Left cardiac atrium (tissue), 4 donors: ENCODE data around the gene CYBRD1. TPM values are rescaled to one million over a fixed set of nuclear protein-coding genes. Genes with fewer than 3 reads are reported as not detected.
"Not testable (repeated sequence)": the region's sequence is repeated elsewhere in the genome, so short reads cannot be mapped to it uniquely, and the experiment has no call there.

Experiments
- ATAC-seq, 2 donors: fragments of 200-7000 bp; cut with Tn5 transposase; one replicate each; pipeline ENCODE4 v1.9.1; 2020; ENCODE audit warnings: mild to moderate bottlenecking in 2 of 2, moderate library complexity in 2 of 2
- DNase-seq: peaks from one replicate; pipeline ENCODE4 v3.0.0-alpha.2; 2020
- intact Hi-C, 2 donors: fragments of 100-400 bp; cut with DNase I; formaldehyde crosslinking; loops; one replicate each; pipeline versions ENCODE4 v1.14.1 to v1.15.1; 2022 to 2023
- long read RNA-seq: library from polyadenylated mRNA; unstranded; transcript quantifications from one replicate; pipeline ENCODE4 v2.0.0, GENCODE V29; 2021
- total RNA-seq, 2 donors: library from RNA; stranded (reverse); fragmentation: NEBNext Ultra II Directional; extraction: Animal tissue kit (Norgen Biotek cat#: 25700); gene quantifications; one replicate each; pipeline ENCODE4 v1.2.1, GENCODE V29; 2021
- donor health status: DM: no; HTN: yes; CAD: no.
- donor health status: DM: no; HTN: yes; CAD: no; lungs with severe emphysema.
- donor health status: DM: yes; HTN: yes; CAD: no.
- donor health status: Dilated cardiomyopathy.

The CYBRD1 gene, protein sequence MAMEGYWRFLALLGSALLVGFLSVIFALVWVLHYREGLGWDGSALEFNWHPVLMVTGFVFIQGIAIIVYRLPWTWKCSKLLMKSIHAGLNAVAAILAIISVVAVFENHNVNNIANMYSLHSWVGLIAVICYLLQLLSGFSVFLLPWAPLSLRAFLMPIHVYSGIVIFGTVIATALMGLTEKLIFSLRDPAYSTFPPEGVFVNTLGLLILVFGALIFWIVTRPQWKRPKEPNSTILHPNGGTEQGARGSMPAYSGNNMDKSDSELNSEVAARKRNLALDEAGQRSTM
- 100 to 1,000 TPM in 1 of 2 donors, 10 to 100 TPM in 1; 85.9 to 110 TPM for total RNA-seq
- long read RNA-seq, full-length matches to known transcripts, result 52 of 55 reads
- long read RNA-seq, partial matches to known transcripts, result 0 of 55 reads
- long read RNA-seq, other reads (novel, unspliced or antisense), result 3 of 55 reads

DNA sequence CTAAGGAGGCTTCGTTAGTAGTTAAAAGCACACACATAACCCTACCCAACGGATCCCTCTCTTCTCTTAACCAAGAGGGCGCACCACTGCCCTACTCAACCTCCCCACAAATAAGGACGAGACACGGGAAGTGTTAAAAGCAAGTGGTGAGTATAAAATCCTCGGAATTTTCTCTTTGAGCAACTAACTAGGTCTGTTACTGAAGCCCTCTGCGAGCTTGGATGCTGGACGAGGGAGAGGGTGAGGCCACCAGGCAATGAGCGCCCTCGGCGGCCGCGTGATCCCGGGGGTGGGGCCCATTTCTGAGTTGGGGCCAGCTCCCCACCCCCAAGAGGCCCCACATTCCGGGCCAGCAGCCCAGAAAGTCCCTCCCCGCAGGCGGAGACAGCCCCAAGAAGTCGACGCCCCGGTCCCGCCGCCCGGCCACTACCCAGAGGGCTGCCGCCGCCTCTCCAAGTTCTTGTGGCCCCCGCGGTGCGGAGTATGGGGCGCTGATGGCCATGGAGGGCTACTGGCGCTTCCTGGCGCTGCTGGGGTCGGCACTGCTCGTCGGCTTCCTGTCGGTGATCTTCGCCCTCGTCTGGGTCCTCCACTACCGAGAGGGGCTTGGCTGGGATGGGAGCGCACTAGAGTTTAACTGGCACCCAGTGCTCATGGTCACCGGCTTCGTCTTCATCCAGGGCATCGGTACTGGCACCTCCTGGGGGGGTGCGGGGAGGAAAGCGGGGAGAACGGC is at the start of gene CYBRD1:
Gene CYBRD1 (plus strand): TSS at position 423 of the 736 bp plus-strand sequence. CDS start 72 bp downstream, at position 495.
- intact Hi-C loops, result no loop called here
- DNase-seq (peak; percentile 90), ATAC-seq (peak; percentile 83 to 90)

DNA sequence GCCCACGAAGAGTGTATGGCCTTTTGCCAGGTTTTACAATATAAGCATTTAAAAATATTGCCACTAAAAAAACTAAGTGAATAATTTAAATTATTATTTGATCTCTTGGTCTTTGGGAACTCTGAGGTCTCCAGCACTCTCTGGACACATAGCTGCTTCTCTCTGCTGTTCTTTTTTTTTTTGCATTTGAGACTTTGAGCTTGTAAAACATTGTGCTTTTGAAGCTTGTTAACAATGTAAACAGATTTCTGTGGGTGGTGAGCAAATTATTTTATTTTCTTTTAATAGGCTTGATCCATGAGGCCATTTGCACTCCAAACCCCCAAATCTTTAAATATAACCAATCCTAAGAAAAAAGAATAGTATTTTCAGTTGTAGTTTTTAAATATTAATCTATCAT is 46.3 kb upstream of the CYBRD1 start:
- DNase-seq (no peak), ATAC-seq (no peak)
- intact Hi-C loops, result no loop called here

DNA sequence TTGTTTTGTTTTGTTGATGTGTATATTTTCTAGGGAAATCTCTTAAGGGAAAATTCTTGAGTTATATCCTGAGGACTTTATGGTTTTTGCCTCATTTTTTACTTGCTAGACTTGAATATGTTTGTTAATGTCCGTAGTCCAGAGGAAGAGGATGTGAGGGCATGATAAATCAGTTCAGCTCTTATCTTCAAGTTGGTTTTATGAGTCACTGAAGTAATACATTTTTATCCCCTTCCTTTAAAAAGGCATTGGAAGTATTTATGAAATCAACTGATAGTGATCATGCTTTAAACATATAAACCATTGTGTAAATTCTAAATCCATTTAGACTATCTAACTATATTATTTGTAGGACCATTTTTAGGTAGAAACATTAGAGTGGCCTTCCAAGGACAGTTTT is 43.9 kb upstream of the CYBRD1 start:
- intact Hi-C loops, result no loop called here
- DNase-seq (no peak), ATAC-seq (no peak)

DNA sequence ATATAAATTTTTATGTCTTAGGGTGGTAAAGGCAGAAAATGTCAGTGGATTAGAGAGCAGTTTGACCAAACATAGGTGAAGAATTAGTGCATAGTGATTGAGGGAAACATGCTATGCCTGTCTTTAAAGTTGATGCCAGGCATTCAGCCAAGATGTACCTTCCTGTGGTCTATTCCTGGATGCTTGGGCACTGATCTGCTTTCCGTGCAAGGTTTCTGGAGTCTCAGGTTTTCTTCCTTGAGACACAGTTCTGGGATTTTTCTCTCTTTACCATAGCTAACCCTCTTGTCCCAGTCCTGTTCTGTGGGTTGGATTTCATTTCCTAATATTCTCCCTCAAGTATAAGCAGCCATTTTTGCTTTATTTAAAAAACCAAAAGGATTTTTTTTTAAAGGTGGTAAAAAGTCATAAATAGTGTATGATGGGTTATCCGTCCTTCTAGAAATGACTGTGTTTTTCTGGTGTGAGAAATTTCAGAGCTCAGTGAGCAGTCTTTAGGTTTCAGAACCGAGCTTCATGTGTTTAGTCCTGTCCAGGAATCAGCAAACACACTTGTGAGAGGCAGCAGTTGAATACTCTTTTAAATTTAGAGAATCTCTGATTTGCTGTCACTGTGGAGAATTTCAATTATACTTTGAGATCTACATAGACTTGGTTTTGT is 43.0 kb upstream of the CYBRD1 start:
- ATAC-seq (no peak), DNase-seq (no peak)
- intact Hi-C loops, result no loop called here

DNA sequence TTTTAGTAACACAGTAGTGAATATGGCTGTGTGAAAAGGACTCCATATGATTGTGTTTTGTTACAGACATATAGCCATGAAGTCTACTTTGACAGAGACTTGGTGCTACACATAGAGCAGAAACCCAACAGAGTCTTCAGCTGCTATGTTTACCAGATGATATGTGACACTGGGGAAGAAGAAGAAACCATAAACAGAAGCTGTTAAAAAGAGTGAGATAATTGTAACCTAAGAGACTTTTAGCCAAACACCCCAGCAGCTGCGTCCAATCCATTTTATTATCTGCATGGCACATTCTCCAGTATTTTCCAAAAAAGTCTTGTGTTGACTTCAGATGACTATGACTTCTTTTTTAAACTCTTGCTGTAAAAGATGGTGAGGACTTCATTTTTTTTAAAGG is 41.4 kb upstream of the CYBRD1 start:
- no peak for ATAC-seq
- DNase-seq, result no peak
- intact Hi-C loops, result no loop called here

DNA sequence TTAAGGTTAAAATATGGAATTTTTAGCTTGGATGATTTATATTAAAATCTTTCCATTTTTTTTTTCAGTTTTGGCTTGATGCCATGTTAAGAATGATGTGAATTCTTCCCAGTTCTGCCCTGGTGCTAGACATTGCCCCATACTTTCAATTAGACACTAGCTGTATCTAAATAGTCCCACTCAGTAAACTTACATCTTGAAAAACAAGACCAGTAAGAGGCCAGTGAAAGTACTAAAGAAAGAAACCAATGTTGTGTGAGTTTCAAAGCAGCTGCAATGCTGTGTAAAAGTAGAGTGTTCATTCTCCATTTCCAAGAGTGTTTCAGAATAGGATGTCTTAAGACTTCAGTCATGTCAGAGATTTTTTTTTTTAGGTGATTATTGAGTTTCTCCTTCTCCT is 40.0 kb upstream of the CYBRD1 start:
- DNase-seq (no peak), ATAC-seq (no peak)
- intact Hi-C loops, result no loop called here

DNA sequence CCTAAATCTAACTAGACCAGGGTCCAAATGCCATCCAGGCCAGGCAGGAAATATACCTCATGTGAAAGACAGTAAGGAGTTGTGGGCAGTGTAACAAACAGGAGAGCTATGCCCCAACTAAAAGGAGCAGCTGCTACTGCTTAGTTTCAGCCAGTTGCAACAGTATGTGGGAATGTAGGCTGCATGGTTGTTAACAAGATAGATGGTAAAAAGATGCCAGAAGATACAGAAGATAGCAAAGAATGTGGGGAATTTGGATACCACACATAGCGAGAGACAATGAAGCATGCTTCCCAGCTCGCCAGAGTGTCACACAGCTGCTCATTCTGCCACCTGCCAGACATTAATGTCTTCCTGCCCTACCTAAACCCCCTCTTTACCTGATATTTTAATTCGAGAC is 39.4 kb upstream of the CYBRD1 start:
- DNase-seq (no peak), ATAC-seq (no peak)
- intact Hi-C loops, result no loop called here

DNA sequence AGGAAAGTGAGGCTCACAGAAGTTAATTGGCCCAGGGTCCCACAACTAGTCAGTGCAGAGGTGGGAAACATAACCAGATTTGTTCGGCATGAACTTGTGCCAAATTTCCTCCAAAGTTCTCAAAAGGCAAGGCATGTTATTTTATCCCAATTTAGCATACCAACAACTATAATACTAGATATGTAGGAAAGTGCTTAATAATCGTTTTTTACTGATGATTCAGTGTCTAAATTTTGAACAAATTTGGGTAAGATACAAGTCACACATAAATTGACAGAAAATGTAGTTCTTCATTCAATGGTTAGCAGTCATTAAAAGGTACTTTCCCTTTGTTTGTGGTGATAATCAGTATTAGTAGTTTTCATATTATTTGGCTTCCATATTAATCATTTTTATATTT is 38.5 kb upstream of the CYBRD1 start:
- ATAC-seq, result no peak
- intact Hi-C loops, result no loop called here
- no peak for DNase-seq

DNA sequence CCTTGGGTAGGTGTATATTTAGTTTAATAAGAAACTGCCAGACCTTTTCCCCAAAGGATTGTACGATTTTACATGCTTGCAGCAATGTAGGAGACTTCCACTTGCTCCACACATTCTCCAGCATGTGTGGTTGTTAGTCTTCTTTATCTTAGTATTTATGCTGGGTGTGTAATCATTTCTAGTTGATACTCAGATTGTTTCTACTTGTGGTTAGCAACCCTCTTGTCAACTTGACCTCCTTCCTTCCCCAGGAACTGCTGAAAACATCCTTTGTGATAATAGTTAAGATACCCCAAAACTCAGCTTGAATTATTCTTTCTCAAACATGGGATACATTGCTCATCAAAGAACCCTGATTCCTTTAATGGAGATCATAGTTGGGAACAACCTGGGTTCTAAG is 37.2 kb upstream of the CYBRD1 start:
- ATAC-seq (no peak), DNase-seq (no peak)
- intact Hi-C loops, result no loop called here

DNA sequence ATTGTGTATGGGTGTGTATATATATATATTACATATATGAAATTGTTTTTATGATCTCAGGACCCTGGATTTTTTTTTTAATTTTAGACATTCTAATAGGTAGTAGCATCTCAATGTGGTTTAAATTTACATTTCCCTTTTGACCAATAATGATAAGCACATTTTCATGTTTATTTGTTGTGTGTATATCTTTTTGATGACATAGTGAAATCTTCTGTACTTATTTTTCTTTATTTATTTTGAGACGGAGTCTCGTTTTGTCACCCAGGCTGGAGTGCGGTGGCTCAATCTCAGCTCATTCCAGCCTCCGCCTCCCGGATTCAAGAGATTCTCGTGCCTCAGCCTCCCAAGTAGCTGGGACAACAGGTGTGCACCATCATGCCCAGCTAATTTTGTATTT is 35.1 kb upstream of the CYBRD1 start:
- ATAC-seq (no peak), DNase-seq (no peak)
- intact Hi-C loops, result no loop called here

DNA sequence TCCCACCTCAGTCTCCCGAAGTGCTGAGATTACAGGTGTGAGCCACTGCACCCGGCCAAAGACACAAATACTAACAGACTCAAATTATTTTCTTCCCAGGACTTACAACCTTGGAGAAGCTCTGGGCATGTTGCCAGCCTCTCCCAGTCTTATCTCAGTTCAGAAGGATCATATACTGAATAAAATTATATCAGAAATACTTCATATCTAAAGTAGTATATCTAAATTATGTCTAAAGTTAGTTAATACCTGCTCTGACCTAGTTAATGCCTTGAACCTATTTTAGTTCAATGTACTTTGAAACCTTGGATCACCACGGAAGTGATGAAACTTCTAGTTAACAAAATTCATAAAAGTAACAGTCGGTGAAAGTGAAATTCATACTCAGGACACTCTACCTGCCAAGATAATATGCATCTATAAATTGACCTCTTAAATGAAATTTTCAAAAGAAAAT is 34.4 kb upstream of the CYBRD1 start:
- ATAC-seq, result no peak
- intact Hi-C loops, result no loop called here
- peak; percentile 30 for DNase-seq

DNA sequence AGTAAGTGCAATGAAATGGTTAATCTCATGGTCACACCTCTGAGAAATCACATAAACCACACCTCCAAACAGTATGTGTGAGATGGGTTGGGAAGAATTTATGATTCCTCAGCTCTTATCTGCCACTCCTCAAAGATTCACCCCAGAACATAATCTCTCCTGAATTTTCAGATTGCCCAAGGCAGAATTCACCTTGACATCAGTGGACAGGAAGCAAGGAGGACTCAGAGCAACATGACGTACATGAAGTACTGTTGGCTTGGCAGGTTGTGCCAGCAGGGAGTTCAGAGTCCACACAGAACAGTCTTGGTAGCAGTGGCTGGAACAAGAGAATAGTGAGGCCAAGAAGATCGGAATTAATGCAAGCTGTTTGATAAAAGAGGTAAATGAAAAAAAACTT is 31.7 kb upstream of the CYBRD1 start:
- ATAC-seq, result peak in 1 of 2 donors; percentile 54
- intact Hi-C loops, result no loop called here

DNA sequence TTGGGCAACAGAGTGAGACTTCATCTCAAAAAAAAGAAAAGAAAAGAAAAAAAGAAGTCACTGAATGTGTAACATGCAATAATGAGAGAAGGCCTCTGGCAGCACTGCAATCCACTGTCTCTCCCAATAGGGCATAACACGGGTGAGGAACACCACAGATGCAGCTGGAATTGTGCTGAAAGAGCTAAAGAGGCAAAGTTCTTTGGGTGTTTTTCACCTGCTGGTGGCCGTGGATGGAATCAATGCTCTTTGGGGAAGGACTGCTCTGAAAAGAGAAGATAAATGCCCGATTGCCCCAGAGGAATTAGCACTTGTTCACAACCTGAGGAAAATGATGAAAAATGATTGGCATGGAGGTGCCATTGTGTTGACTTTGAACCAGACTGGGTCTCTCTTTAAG is 31.0 kb upstream of the CYBRD1 start:
- intact Hi-C loops, result no loop called here
- no peak for ATAC-seq

More for the DNA sequence above, 31.7 kb upstream of the CYBRD1 start:
- no peak for DNase-seq

DNA sequence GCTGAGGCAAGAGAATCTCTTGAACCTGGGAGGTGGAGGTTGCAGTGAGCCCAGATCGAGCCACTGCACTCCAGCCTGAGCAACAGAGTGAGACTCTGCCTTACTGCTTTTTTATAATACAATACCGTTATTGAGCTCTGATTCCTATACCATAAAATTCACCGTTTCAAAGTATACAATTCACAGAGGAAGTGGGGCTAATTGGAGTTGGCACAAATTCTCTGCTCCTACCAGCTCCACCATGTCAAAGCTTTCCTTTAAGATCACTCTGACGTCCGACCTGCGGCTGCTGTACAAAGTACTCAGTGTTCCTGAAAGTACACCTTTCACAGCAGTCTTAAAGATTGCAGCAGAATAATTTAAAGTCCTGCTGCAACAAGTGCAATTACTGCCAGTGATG is 29.6 kb upstream of the CYBRD1 start:
- DNase-seq, result no peak
- intact Hi-C loops, result no loop called here
- ATAC-seq, result no peak

More for the DNA sequence above, 31.0 kb upstream of the CYBRD1 start:
- no peak for DNase-seq

DNA sequence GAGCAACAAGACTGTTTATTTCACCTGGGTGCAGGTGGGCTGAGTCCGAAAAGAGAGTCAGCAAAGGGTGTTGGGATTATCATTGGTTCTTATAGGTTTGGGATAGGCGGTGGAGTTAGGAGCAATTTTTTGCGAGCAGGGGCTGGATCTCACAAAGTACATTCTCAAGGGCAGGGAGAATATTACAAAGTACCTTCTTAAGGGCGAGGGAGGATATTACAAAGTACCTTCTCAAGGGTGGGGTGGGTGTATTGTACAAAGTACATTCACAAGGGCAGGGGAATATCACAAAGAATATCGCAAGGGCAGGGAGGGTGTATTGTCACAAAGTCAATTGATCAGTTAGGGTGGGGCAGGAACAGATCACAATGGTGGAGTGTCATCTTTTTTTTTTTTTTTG is 24.6 kb upstream of the CYBRD1 start:
- ATAC-seq, intact Hi-C loops, DNase-seq: not testable (repeated sequence)

DNA sequence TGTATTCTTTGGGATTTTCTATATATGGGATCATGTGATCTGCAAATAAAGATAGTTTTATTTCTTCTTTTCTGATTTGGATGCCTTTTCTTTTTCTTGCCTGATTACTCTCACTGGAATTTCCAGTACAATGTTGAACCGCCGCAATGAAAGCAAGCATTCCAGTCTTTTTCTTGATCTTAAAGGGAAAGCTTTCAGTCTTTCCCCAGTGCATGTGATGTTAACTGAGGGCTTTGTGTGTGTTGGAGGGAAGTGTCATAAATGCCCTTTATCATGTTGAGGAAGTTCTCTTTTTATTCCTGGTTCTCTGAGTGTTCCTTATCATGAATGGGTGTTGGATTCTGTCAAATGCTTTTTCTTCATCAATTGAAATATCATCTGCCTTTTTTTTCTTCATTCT is 16.9 kb upstream of the CYBRD1 start:
- no peak for ATAC-seq
- intact Hi-C loops, result no loop called here
- DNase-seq, result no peak

DNA sequence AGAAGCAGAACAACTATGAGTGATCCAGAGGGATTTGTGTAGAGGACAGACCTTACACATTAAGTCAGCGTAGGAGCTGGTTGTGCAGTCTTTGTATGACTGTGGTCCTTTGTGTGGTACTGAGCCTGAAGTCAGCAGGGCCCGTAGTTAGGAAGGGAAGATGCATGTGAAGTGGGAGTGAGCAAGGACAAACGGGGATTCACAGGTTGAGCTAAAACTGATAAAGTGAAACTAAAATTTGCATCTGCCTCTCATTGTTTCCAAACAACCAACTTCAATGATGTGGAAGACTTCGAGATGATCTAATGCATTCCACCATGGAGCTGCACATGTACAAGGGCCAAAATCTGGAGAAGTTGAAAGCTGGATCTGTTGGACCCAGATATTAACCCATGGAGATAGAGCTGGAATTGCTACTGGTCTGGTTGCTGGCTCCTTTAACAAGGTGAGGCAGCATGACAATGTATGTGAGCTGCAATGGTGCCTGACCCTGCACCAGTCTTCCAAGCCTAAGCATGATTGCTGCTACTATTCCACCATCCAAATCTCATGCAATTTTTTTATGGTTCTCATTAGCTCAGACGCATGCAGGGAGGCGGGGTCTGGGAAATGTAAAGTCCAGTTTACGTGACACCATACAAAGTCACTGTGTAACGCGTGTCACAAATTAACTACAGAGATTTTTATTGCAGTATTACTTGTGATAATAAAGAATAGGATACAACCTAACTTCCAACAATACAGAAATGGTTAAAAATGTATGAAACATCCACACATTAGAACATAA is 12.1 kb upstream of the CYBRD1 start:
- no peak for ATAC-seq
- intact Hi-C loops, result no loop called here

DNA sequence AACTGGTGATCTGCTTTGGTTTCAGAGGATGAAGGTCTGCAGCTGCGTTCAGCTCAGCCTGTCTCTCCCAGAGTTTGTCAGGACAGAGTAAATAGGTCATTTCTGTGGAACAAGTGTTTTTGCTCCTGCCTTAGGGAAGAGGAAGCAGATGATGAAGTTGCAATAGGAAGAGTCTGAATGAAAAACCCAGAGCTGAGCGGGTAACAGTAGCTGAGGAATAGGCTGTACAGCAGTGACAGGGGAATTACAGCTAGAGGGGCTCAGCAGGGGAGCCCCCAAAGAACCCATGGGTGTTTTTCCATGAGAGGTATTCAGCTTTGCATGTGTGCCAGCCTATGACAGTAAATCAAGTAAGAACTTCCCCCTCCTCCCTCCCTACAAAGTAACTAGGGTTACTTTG is 10.3 kb upstream of the CYBRD1 start:
- no peak for ATAC-seq
- no peak for DNase-seq
- intact Hi-C loops, result no loop called here

More for the DNA sequence above, 12.1 kb upstream of the CYBRD1 start:
- DNase-seq, result no peak

DNA sequence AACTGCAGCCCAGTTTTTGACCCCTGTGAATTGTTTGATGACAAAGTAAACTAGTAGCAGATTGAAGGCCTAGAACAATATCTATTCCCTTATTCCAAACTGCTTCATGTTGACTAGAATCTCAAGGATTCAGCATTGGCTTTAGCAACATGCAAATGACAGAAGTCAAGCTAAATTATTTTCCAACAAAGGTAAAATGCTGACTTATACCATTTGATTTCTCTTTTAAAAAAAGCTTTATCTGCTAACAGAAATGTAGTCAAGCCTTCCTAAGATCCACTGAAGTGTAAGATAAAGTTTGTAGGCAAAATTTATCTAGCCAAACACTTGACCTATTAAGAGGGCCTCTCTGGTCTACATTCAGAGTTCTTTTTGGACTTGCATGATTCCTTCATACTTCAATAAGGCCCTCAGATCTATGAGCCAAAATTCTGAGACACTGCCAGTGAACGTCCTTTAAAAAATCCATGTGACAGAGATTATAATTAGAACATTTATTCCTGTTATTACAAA is 9.5 kb upstream of the CYBRD1 start:
- intact Hi-C loops, result no loop called here
- DNase-seq, result no peak
- ATAC-seq, result no peak
